Erythroblast (primary cell): ENCODE data around the gene GPRC5D.

Experiments
- GATA1 ChIP-seq: IDR thresholded peaks from 2 replicates; pipeline ENCODE4 v1.6.1; 2011; ENCODE audit warnings: low read depth, mild to moderate bottlenecking, control low read depth, low read length, moderate library complexity
- POLR2A ChIP-seq: IDR thresholded peaks from 2 replicates; pipeline ENCODE4 v1.6.1; 2011; ENCODE audit warnings: mild to moderate bottlenecking, low read length

GRCh38 chr12:12997156-12997555 is 45.2 kb upstream of the GPRC5D start:
- TF ChIP-seq POLR2A (no peak), GATA1 (no peak)
